ENCODE data around the gene MEF2C.

GRCh38 chr5:88715503-88715902, 167.5 kb downstream of the MEF2C start:
- TF ChIP-seq, protein P1, sequence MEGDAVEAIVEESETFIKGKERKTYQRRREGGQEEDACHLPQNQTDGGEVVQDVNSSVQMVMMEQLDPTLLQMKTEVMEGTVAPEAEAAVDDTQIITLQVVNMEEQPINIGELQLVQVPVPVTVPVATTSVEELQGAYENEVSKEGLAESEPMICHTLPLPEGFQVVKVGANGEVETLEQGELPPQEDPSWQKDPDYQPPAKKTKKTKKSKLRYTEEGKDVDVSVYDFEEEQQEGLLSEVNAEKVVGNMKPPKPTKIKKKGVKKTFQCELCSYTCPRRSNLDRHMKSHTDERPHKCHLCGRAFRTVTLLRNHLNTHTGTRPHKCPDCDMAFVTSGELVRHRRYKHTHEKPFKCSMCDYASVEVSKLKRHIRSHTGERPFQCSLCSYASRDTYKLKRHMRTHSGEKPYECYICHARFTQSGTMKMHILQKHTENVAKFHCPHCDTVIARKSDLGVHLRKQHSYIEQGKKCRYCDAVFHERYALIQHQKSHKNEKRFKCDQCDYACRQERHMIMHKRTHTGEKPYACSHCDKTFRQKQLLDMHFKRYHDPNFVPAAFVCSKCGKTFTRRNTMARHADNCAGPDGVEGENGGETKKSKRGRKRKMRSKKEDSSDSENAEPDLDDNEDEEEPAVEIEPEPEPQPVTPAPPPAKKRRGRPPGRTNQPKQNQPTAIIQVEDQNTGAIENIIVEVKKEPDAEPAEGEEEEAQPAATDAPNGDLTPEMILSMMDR (IDR thresholded peaks at IDR 0.05 in 2 of 3, conservative IDR thresholded peaks at IDR 0.05 in 1 of 3; ENCODE audit: borderline replicate concordance in 1 of 3, insufficient read depth in 1 of 3, low read depth in 2 of 3, low read length in 2 of 3): no peak
- TF ChIP-seq JUND (IDR thresholded peaks at IDR 0.05) (no peak), POLR2A (IDR thresholded peaks at IDR 0.05; ENCODE audit: borderline replicate concordance, extremely low read depth, insufficient read depth, insufficient read length) (no peak), CEBPB (IDR thresholded peaks at IDR 0.05; ENCODE audit: low read depth) (no peak), EGR1 (IDR thresholded peaks at IDR 0.05; ENCODE audit: low read depth) (no peak), POLR2AphosphoS5 (IDR thresholded peaks at IDR 0.05; ENCODE audit: low read depth, low read length) (no peak), YY1 (IDR thresholded peaks at IDR 0.05; ENCODE audit: extremely low read depth, insufficient replicate concordance, low read depth, low read length) (no peak), ATF3 (IDR thresholded peaks at IDR 0.05) (no peak)
